ENCODE data around the gene CCT8.

GRCh38 chr21:29056005-29056404 lies 17.4 kb downstream of the CCT8 start:
- TF ChIP-seq GATA3 (IDR thresholded peaks at IDR 0.05; ENCODE audit: low read depth, low read length) (no peak), GATA2 (IDR thresholded peaks at IDR 0.05; ENCODE audit: low read depth, low read length) (no peak)

All from SH-SY5Y (cell line).